GM12874 (cell line): Measurements from ENCODE around the gene OR7G3.

ENCODE experiments used
- CTCF ChIP-seq: IDR thresholded peaks from 2 replicates; pipeline ENCODE4 v1.5.1; 2011; ENCODE audit warnings: low read depth, mild to moderate bottlenecking, control low read depth, low read length, moderate library complexity; ENCODE audit not compliant: insufficient read depth

Gene OR7G3

GRCh38 chr19:9156304-9156703 is 29.6 kb upstream of the OR7G3 start:
- TF ChIP-seq CTCF = no peak

- TF ChIP-seq CTCF = no peak
Measured at GRCh38 chr19:9155591-9155990, 28.8 kb upstream of the OR7G3 start.

GRCh38 chr19:9151367-9151766 is 24.6 kb upstream of the OR7G3 start:
- TF ChIP-seq CTCF = no peak

GRCh38 chr19:9150650-9151049 is 23.9 kb upstream of the OR7G3 start:
- no peak for TF ChIP-seq CTCF

GRCh38 chr19:9149997-9150396 is 23.2 kb upstream of the OR7G3 start:
- no peak for TF ChIP-seq CTCF

GRCh38 chr19:9148697-9149096 is 21.9 kb upstream of the OR7G3 start:
- TF ChIP-seq CTCF = no peak

GRCh38 chr19:9146882-9147281 is 20.1 kb upstream of the OR7G3 start:
- no peak for TF ChIP-seq CTCF

GRCh38 chr19:9144920-9145319 is 18.2 kb upstream of the OR7G3 start:
- TF ChIP-seq CTCF = no peak
